NCI-H748 treated with DMSO at 0.1 percent for 48 hours (cell line): ENCODE results near the gene CCDC138.

Experiments
- DNase-seq: peaks from one replicate; lab custom pipeline; 2025; lab: John Stamatoyannopoulos, UW

CCDC138 gene

GRCh38 chr2:108895188-108895587 lies 108.6 kb downstream of the CCDC138 start:
- DNase-seq = no peak

GRCh38 chr2:108896741-108897140 lies 110.2 kb downstream of the CCDC138 start:
- no peak for DNase-seq

GRCh38 chr2:108898315-108899082 lies 111.9 kb downstream of the CCDC138 start:
- no peak for DNase-seq

- DNase-seq = no peak
These were observed 118.1 kb downstream of the CCDC138 start for GRCh38 chr2:108904680-108905079.

GRCh38 chr2:108905176-108905575 lies 118.6 kb downstream of the CCDC138 start:
- no peak for DNase-seq

GRCh38 chr2:108905906-108906305 lies 119.3 kb downstream of the CCDC138 start:
- DNase-seq = no peak

- DNase-seq = no peak
These were observed 120.0 kb downstream of the CCDC138 start for GRCh38 chr2:108906403-108907077.

GRCh38 chr2:108907822-108908712 lies 121.5 kb downstream of the CCDC138 start:
- no peak for DNase-seq

- DNase-seq = no peak
These were observed 122.1 kb downstream of the CCDC138 start for GRCh38 chr2:108908713-108909070.

GRCh38 chr2:108909275-108909823 lies 122.8 kb downstream of the CCDC138 start:
- no peak for DNase-seq

- no peak for DNase-seq
These were observed 123.5 kb downstream of the CCDC138 start for GRCh38 chr2:108910011-108910431.

GRCh38 chr2:108910541-108911396 lies 124.2 kb downstream of the CCDC138 start:
- DNase-seq = no peak

- no peak for DNase-seq
These were observed 124.8 kb downstream of the CCDC138 start for GRCh38 chr2:108911401-108911800.

- no peak for DNase-seq
These were observed 125.4 kb downstream of the CCDC138 start for GRCh38 chr2:108911807-108912628.

- DNase-seq = no peak
These were observed 126.0 kb downstream of the CCDC138 start for GRCh38 chr2:108912629-108912902.

- no peak for DNase-seq
These were observed 129.7 kb downstream of the CCDC138 start for GRCh38 chr2:108916122-108916795.

GRCh38 chr2:108916796-108917421 lies 130.3 kb downstream of the CCDC138 start:
- DNase-seq = no peak

- DNase-seq = no peak
These were observed 131.0 kb downstream of the CCDC138 start for GRCh38 chr2:108917526-108917925.

GRCh38 chr2:108918156-108918874 lies 131.7 kb downstream of the CCDC138 start:
- DNase-seq = no peak
